ENCODE results near the gene YTHDF1.

The YTHDF1 gene

GRCh38 chr20:63249891-63250290, 34.0 kb upstream of the YTHDF1 start:
- no peak overlapping the region for H3K4me3 ChIP-seq (ENCODE audit: low read length)
- no peak for TF ChIP-seq CTCF (conservative IDR thresholded peaks at IDR 0.05; ENCODE audit: low read depth, low read length)
- DNase-seq (ENCODE audit: low read depth): no peak

GRCh38 chr20:63248835-63249591, 33.1 kb upstream of the YTHDF1 start:
- DNase-seq (ENCODE audit: low read depth): no peak
- TF ChIP-seq CTCF (conservative IDR thresholded peaks at IDR 0.05; ENCODE audit: low read depth, low read length): no peak
- H3K4me3 ChIP-seq (ENCODE audit: low read length): no peak overlapping the region

- no peak for DNase-seq (ENCODE audit: low read depth)
- no peak for TF ChIP-seq CTCF (conservative IDR thresholded peaks at IDR 0.05; ENCODE audit: low read depth, low read length)
- H3K4me3 ChIP-seq (ENCODE audit: low read length): no peak overlapping the region
These were observed 31.8 kb upstream of the YTHDF1 start for GRCh38 chr20:63247671-63248228.

GRCh38 chr20:63246490-63247288, 30.8 kb upstream of the YTHDF1 start:
- no peak for DNase-seq (ENCODE audit: low read depth)
- no peak overlapping the region for H3K4me3 ChIP-seq (ENCODE audit: low read length)
- TF ChIP-seq CTCF (conservative IDR thresholded peaks at IDR 0.05; ENCODE audit: low read depth, low read length): peak; percentile 14

- DNase-seq (ENCODE audit: low read depth): no peak
- TF ChIP-seq CTCF (conservative IDR thresholded peaks at IDR 0.05; ENCODE audit: low read depth, low read length): no peak
- H3K4me3 ChIP-seq (ENCODE audit: low read length): no peak overlapping the region
These were observed 28.5 kb upstream of the YTHDF1 start for GRCh38 chr20:63244468-63244867.

- H3K4me3 ChIP-seq (ENCODE audit: low read length): no peak overlapping the region
- no peak for DNase-seq (ENCODE audit: low read depth)
- no peak for TF ChIP-seq CTCF (conservative IDR thresholded peaks at IDR 0.05; ENCODE audit: low read depth, low read length)
These were observed 27.8 kb upstream of the YTHDF1 start for GRCh38 chr20:63243604-63244247.
